ENCODE measurements around the gene PRKG1. TPM values are rescaled to one million over a fixed set of nuclear protein-coding genes. Genes with fewer than 3 reads are reported as not detected.

Gene PRKG1
- total and polyA plus RNA-seq, 4 donors, result 0.46 to 5.1 (median 1.5) TPM

DNA sequence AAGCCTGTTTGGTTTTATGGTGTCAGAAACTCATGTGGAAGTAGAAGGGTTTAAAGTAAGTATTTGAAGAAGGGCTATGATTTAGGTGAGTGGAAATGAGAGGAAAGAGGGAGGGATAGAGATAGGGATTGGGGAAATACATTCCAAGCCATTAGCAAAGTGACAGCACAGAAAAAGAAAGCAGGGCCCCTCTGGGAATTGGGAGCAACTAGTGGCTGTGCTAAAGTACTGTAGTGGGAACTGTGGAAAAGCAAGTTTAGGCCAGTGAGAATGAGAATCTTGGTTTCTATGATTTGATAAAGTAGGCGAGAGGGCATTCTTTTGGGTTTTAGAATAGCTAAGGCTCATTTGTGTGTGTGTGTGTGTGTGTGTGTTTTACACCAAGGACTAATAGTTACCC lies 5.0 kb downstream of the PRKG1 start:
- no peak overlapping the region for H3K9ac ChIP-seq (ENCODE audit: low read depth in 1 of 2, low read length in 2 of 2)
- H3K36me3 ChIP-seq (ENCODE audit: control insufficient read depth in 4 of 4, insufficient read depth in 3 of 4, low read depth in 1 of 4, low read length in 3 of 4), result no peaks in the 10 kb centered on the region
- DNase-seq (ENCODE audit: low spot score), result no peak
- peaks cover 0 to 8% (median 6%) of the 10 kb centered on the region in 4 donors for H3K4me1 ChIP-seq (ENCODE audit: control insufficient read depth in 4 of 4, insufficient read depth in 4 of 4, low read length in 3 of 4)
- no peak overlapping the region for H3K4me3 ChIP-seq (ENCODE audit: low read depth in 1 of 3, low read length in 3 of 3)
- H3K27ac ChIP-seq (ENCODE audit: low read depth in 1 of 2, low read length in 2 of 2), result no peak overlapping the region
- no peaks in the 10 kb centered on the region for H3K9me3 ChIP-seq (ENCODE audit: control insufficient read depth in 4 of 4, low read length in 3 of 4)
- peaks cover 0 to 9% (median 4%) of the 10 kb centered on the region in 4 donors for H3K27me3 ChIP-seq (ENCODE audit: control insufficient read depth in 4 of 4, insufficient read depth in 4 of 4, low read length in 3 of 4)
- WGBS, result 76% methylated on average over 1 of the region's 1 CpG
- no peak for TF ChIP-seq REST (IDR thresholded peaks at IDR 0.05)
- no peak for TF ChIP-seq SP1 (IDR thresholded peaks at IDR 0.05)
- no peak for TF ChIP-seq HNF4A (conservative IDR thresholded peaks at IDR 0.05)
- TF ChIP-seq GABPA (IDR thresholded peaks at IDR 0.05 in 1 of 2, conservative IDR thresholded peaks at IDR 0.05 in 1 of 2), result no peak
- TF ChIP-seq, protein P1, sequence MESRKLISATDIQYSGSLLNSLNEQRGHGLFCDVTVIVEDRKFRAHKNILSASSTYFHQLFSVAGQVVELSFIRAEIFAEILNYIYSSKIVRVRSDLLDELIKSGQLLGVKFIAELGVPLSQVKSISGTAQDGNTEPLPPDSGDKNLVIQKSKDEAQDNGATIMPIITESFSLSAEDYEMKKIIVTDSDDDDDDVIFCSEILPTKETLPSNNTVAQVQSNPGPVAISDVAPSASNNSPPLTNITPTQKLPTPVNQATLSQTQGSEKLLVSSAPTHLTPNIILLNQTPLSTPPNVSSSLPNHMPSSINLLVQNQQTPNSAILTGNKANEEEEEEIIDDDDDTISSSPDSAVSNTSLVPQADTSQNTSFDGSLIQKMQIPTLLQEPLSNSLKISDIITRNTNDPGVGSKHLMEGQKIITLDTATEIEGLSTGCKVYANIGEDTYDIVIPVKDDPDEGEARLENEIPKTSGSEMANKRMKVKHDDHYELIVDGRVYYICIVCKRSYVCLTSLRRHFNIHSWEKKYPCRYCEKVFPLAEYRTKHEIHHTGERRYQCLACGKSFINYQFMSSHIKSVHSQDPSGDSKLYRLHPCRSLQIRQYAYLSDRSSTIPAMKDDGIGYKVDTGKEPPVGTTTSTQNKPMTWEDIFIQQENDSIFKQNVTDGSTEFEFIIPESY (IDR thresholded peaks at IDR 0.05), result no peak
- no peak for TF ChIP-seq EGR1 (IDR thresholded peaks at IDR 0.05; ENCODE audit: low read depth in 2 of 2)

DNA sequence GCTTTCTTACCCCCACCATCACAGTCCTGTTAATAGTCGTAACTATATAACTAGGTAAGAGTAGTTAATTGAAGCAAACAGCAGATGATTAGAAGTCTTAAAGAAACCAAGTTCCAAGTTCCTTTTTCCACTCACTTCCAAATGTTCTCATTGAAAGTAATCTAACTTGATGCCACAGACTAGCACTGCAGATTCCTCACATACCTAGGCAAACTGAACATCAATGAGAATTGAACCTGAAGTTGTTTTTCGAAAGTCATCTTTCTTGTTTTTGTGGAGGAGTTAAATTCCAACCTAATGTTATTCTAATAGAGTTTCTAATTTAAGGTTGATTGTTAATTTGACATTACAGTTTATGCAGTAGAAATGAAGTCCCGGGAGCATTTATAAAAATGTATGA lies 5.5 kb downstream of the PRKG1 start:
- no peaks in the 10 kb centered on the region for H3K36me3 ChIP-seq (ENCODE audit: control insufficient read depth in 4 of 4, insufficient read depth in 3 of 4, low read depth in 1 of 4, low read length in 3 of 4)
- H3K9me3 ChIP-seq (ENCODE audit: control insufficient read depth in 4 of 4, low read length in 3 of 4), result no peaks in the 10 kb centered on the region
- no peak for DNase-seq (ENCODE audit: low spot score)
- no peak overlapping the region for H3K4me3 ChIP-seq (ENCODE audit: low read depth in 1 of 3, low read length in 3 of 3)
- TF ChIP-seq TAF1 (conservative IDR thresholded peaks at IDR 0.05) (no peak), GABPA (IDR thresholded peaks at IDR 0.05 in 1 of 2, conservative IDR thresholded peaks at IDR 0.05 in 1 of 2) (no peak), YY1 (IDR thresholded peaks at IDR 0.05) (no peak), FOXA2 (IDR thresholded peaks at IDR 0.05) (no peak), NR2F2 (IDR thresholded peaks at IDR 0.05) (no peak), SP1 (IDR thresholded peaks at IDR 0.05) (no peak), FOXA1 (IDR thresholded peaks at IDR 0.05) (no peak), JUND (IDR thresholded peaks at IDR 0.05) (no peak), EGR1 (IDR thresholded peaks at IDR 0.05; ENCODE audit: low read depth in 2 of 2) (no peak), RXRA (IDR thresholded peaks at IDR 0.05) (no peak), HNF4G (IDR thresholded peaks at IDR 0.05) (no peak), RAD21 (IDR thresholded peaks at IDR 0.05) (no peak)
- TF ChIP-seq, protein P2, sequence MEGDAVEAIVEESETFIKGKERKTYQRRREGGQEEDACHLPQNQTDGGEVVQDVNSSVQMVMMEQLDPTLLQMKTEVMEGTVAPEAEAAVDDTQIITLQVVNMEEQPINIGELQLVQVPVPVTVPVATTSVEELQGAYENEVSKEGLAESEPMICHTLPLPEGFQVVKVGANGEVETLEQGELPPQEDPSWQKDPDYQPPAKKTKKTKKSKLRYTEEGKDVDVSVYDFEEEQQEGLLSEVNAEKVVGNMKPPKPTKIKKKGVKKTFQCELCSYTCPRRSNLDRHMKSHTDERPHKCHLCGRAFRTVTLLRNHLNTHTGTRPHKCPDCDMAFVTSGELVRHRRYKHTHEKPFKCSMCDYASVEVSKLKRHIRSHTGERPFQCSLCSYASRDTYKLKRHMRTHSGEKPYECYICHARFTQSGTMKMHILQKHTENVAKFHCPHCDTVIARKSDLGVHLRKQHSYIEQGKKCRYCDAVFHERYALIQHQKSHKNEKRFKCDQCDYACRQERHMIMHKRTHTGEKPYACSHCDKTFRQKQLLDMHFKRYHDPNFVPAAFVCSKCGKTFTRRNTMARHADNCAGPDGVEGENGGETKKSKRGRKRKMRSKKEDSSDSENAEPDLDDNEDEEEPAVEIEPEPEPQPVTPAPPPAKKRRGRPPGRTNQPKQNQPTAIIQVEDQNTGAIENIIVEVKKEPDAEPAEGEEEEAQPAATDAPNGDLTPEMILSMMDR (IDR thresholded peaks at IDR 0.05; ENCODE audit: low read depth, low read length, missing input control), result no peak
- TF ChIP-seq, protein P1 (IDR thresholded peaks at IDR 0.05), result no peak
- peaks cover 0 to 4% (median 2%) of the 10 kb centered on the region in 4 donors for H3K4me1 ChIP-seq (ENCODE audit: control insufficient read depth in 4 of 4, insufficient read depth in 4 of 4, low read length in 3 of 4)
- 78% methylated on average over 3 of the region's 3 CpGs for WGBS
- H3K9ac ChIP-seq (ENCODE audit: low read depth in 1 of 2, low read length in 2 of 2), result no peak overlapping the region
- no peak overlapping the region for H3K27ac ChIP-seq (ENCODE audit: low read depth in 1 of 2, low read length in 2 of 2)
- H3K27me3 ChIP-seq (ENCODE audit: control insufficient read depth in 4 of 4, insufficient read depth in 4 of 4, low read length in 3 of 4), result peaks cover 0 to 9% (median 4%) of the 10 kb centered on the region in 4 donors
